GM23338 (cell line): ENCODE data around the gene RGS6.

Experiments
- CTCF ChIP-seq, 2 experiments: fragments of 200-600 bp in 1 of 2; sonication (generic) in 1 of 2; conservative IDR thresholded peaks; 2 replicates each; pipeline versions ENCODE4 v1.5.1 to v1.6.1; 2016 to 2017; ENCODE audit warnings: antibody characterized with exemption in 2 of 2, low read depth in 2 of 2, mild to moderate bottlenecking in 2 of 2, moderate library complexity in 1 of 2
- EZH2 ChIP-seq: fragments of 200-600 bp; sonication (generic); IDR thresholded peaks from one replicate; pipeline ENCODE4 v1.8.0; 2017; ENCODE audit warnings: antibody characterized with exemption, mild to moderate bottlenecking, low read depth; ENCODE audit not compliant: unreplicated experiment
- EZH2phosphoT487 ChIP-seq: fragments of 200-600 bp; sonication (generic); IDR thresholded peaks from one replicate; pipeline ENCODE4 v1.8.1; 2018; ENCODE audit warnings: antibody characterized with exemption; ENCODE audit not compliant: unreplicated experiment
- POLR2AphosphoS5 ChIP-seq: IDR thresholded peaks from 2 replicates; pipeline ENCODE4 v1.6.1; 2016; ENCODE audit warnings: antibody characterized with exemption, low read depth
- REST ChIP-seq: IDR thresholded peaks from one replicate; pipeline ENCODE4 v1.6.1; 2018; ENCODE audit warnings: antibody characterized with exemption; ENCODE audit not compliant: unreplicated experiment
- ZNF462 ChIP-seq: fragments of 250-450 bp; sonication (Bioruptor Pico); IDR thresholded peaks from 2 replicates; pipeline ENCODE4 v1.5.0; 2020; ENCODE audit warnings: mild to moderate bottlenecking, moderate library complexity

- TF ChIP-seq POLR2AphosphoS5: no peak
- no peak for TF ChIP-seq EZH2
- no peak for TF ChIP-seq CTCF (conservative IDR thresholded peaks at IDR 0.05; ENCODE audit: low read depth in 2 of 2)
- no peak for TF ChIP-seq REST
- no peak for TF ChIP-seq ZNF462 (CRISPR knock-in tag)
- no peak for TF ChIP-seq EZH2phosphoT487
Measured at GRCh38 chr14:72089625-72090024, 157.4 kb downstream of the RGS6 start.
